ENCODE data around the gene DOK7.

The DOK7 gene

DNA sequence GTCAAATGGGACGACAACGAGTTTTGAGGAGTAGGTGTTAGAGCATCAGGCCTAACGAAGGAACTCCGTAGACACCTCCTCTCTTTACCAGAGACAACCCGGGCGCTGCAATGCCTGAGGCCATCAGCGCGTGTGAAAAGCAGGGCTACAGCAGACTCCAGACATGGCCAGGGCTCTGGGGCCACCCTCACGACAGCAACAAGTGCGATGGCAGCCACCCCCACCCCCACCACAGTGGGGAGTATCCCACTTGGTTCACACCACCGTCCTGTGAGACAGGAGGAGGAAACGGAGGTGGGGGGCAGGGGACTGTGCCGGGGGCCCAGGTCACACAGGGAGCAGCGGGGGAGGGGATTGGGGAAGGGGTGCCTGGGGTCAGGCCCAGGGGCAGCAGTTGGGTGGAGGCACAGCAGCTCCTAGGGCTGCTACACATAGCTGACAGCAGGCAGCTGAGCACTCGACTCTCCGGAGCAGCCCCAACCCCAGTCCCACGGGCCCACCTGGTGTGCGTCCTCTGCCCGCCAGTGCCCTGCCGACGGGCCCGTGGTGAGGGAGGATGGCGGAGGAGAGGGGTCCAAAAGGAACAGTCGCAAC lies 60.6 kb downstream of the DOK7 start:
- Histone ChIP-seq H3K4me1 (ENCODE audit: control insufficient read depth, insufficient read depth, low read length, unreplicated experiment) (no peaks in the 10 kb centered on the region), H3K4me3 (ENCODE audit: low read depth, low read length) (no peak overlapping the region), H3K36me3 (ENCODE audit: insufficient read depth, low read length) (no peaks in the 10 kb centered on the region), H2AFZ (ENCODE audit: low read length, unreplicated experiment) (no peak overlapping the region), H3K79me2 (ENCODE audit: control insufficient read depth, insufficient read depth, low read length, unreplicated experiment) (no peaks in the 10 kb centered on the region), H3K27ac (ENCODE audit: low read depth, low read length) (no peak overlapping the region), H3K27me3 (ENCODE audit: insufficient read depth, low read length) (no peaks in the 10 kb centered on the region)

DNA sequence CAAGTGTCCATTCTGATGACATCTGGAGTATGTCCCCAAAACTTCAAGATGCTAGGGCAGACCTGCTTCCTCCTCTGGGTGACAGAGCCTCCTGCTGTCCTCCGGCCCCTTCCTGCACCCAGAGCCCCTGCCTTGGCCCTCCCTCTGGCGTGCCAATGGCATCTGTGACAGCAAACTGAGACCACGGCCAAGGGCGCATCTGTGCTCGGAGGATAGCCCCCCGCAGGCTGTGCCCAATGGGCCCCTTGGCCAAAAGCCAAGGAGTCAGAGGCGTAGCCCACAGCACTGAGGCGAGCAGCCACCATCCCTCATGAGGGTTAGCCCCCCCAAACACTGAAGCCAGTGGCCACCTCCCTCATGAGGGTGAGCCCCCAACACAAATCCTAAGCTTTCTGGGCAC lies 61.2 kb downstream of the DOK7 start:
- Histone ChIP-seq H3K27ac (ENCODE audit: low read depth, low read length) (no peak overlapping the region), H3K79me2 (ENCODE audit: control insufficient read depth, insufficient read depth, low read length, unreplicated experiment) (no peaks in the 10 kb centered on the region), H3K4me3 (ENCODE audit: low read depth, low read length) (no peak overlapping the region), H3K27me3 (ENCODE audit: insufficient read depth, low read length) (no peaks in the 10 kb centered on the region), H2AFZ (ENCODE audit: low read length, unreplicated experiment) (no peak overlapping the region), H3K36me3 (ENCODE audit: insufficient read depth, low read length) (no peaks in the 10 kb centered on the region), H3K4me1 (ENCODE audit: control insufficient read depth, insufficient read depth, low read length, unreplicated experiment) (no peaks in the 10 kb centered on the region)

DNA sequence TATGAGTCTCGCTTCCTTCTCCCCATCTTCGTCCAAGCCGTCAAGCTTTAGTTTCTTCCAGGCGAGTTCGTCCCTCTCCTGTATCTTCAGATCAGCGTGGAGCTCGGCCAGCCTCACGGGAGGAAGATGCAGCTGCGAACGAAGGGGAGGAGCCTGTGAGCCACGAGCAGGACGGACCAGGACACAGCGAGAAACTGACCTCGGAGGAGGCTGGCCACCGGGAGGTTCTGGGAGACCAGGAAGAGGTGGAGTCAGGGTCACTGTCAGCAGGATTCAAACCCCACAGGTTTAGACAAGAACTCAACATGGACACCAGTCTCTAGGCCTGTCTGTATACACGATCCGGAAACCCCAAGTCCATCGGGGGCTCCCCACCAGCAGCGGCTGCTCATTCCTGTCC lies 61.8 kb downstream of the DOK7 start:
- Histone ChIP-seq H3K4me1 (ENCODE audit: control insufficient read depth, insufficient read depth, low read length, unreplicated experiment) (no peaks in the 10 kb centered on the region), H3K27ac (ENCODE audit: low read depth, low read length) (no peak overlapping the region), H3K36me3 (ENCODE audit: insufficient read depth, low read length) (no peaks in the 10 kb centered on the region), H3K4me3 (ENCODE audit: low read depth, low read length) (no peak overlapping the region), H3K27me3 (ENCODE audit: insufficient read depth, low read length) (no peaks in the 10 kb centered on the region), H3K79me2 (ENCODE audit: control insufficient read depth, insufficient read depth, low read length, unreplicated experiment) (peaks cover 1% of the 10 kb centered on the region), H2AFZ (ENCODE audit: low read length, unreplicated experiment) (no peak overlapping the region)

DNA sequence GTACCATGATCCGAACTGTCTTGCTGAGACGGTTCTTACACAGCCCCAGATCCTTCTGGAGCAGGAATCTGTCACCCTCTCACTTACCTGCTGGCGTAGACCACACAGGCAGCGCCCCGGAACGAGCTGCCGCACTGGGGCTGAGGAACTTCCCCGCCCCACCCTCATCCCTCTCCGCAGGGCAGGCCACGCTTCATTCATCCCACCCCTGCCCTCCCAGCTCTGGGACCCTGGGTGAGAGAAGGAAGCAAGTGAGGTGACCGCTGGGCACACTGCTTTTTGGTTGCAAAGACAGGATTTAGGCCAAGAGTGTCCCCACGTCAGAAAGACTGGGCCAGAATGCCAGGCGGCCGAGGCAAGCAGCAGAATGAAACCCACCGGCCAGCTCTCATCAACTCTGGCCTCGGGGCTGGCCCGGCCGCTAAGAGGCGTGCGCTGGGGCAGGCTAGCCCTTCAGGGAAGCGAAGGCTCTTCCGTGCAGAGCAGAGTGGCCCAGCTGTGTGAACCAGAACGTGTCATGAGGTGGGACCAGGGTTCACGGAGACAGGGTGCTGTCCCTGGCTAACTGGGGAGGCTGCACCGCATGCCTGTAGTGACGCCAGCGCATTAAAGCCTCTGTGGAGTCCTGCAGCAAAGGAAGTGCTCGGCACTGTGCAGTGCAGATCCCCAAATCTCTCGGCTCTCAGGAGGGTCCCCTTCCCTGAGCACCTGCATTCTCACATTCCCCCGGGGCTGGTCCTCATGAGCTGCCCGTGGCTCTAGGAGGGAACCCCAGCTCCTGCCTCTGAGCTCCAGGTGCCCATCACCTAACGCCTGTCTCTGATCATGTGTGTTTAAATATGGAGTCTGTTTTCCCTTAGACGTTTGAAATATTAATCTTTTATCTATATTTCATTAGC lies 62.7 kb downstream of the DOK7 start:
- Histone ChIP-seq H3K4me3 (ENCODE audit: low read depth, low read length) (no peak overlapping the region), H2AFZ (ENCODE audit: low read length, unreplicated experiment) (no peak overlapping the region), H3K27me3 (ENCODE audit: insufficient read depth, low read length) (no peaks in the 10 kb centered on the region), H3K36me3 (ENCODE audit: insufficient read depth, low read length) (no peaks in the 10 kb centered on the region), H3K79me2 (ENCODE audit: control insufficient read depth, insufficient read depth, low read length, unreplicated experiment) (peaks cover 9% of the 10 kb centered on the region), H3K4me1 (ENCODE audit: control insufficient read depth, insufficient read depth, low read length, unreplicated experiment) (peaks cover 6% of the 10 kb centered on the region), H3K27ac (ENCODE audit: low read depth, low read length) (no peak overlapping the region)

DNA sequence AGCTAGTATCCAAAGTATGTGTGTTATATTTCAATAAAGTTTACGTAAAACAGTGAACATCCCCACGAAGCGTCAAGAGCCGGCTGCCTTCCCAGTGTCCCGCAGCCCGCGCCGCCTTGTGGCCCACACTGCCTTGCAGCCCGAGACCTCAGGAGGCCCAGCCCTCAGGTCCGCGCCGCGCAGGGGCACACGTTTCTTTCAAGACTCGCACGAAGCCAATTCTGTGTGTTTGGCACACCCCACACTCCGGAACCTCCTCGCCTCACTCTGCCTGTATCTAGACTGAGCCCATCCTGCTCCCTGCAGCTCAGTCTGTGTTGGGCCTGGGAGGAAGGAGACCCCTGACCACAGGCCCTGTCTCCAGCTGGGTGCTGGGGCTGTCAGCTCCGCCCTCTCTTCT lies 63.4 kb downstream of the DOK7 start:
- no peaks in the 10 kb centered on the region for H3K27me3 ChIP-seq (ENCODE audit: insufficient read depth, low read length)
- no peak overlapping the region for H3K4me3 ChIP-seq (ENCODE audit: low read depth, low read length)
- peaks cover 12% of the 10 kb centered on the region for H3K4me1 ChIP-seq (ENCODE audit: control insufficient read depth, insufficient read depth, low read length, unreplicated experiment)
- H2AFZ ChIP-seq (ENCODE audit: low read length, unreplicated experiment): no peak overlapping the region
- H3K27ac ChIP-seq (ENCODE audit: low read depth, low read length): no peak overlapping the region
- peaks cover 16% of the 10 kb centered on the region for H3K79me2 ChIP-seq (ENCODE audit: control insufficient read depth, insufficient read depth, low read length, unreplicated experiment)
- H3K36me3 ChIP-seq (ENCODE audit: insufficient read depth, low read length): no peaks in the 10 kb centered on the region

DNA sequence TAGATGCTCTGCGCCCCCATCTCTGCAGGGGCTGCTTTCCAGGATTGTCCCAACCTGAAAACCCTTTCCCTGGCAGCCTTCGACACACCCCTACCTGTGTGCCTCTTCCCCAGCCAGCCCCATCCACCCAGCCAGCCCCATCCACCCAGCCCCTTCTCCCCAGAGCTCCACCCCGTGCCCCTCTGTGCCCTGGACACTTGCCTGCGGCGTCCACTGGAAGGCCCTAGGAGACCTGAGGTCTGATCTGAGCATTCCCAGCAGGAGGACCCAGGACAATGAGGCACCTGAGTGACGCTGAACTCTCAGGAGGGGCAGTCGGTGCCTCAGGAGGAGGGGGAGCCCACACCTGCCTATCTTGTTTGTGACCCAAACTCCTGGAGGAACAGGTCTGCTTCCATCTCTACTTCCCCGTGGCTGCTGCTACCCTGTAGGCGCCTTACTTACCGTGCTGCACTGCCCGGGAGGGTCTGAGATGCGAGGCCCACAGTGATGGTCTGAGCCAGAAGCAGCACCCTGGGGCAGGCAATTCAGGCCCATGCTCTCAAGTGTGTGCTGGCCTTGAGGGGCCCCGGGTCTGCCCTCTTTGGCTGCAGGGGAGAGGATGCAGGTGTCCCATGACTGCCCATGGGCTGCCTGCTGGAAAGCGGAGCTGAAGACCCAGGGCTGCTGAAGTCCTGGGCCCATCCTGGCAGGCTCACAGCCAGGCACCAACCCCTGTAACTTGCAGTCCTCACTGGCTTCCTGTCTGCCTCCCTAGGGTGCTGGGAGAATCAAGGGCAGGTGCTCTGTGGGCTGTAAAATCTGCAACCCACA lies 64.2 kb downstream of the DOK7 start:
- no peaks in the 10 kb centered on the region for H3K27me3 ChIP-seq (ENCODE audit: insufficient read depth, low read length)
- peaks cover 19% of the 10 kb centered on the region for H3K79me2 ChIP-seq (ENCODE audit: control insufficient read depth, insufficient read depth, low read length, unreplicated experiment)
- H3K36me3 ChIP-seq (ENCODE audit: insufficient read depth, low read length): no peaks in the 10 kb centered on the region
- H3K4me3 ChIP-seq (ENCODE audit: low read depth, low read length): no peak overlapping the region
- H3K27ac ChIP-seq (ENCODE audit: low read depth, low read length): no peak overlapping the region
- no peak overlapping the region for H2AFZ ChIP-seq (ENCODE audit: low read length, unreplicated experiment)
- peaks cover 12% of the 10 kb centered on the region for H3K4me1 ChIP-seq (ENCODE audit: control insufficient read depth, insufficient read depth, low read length, unreplicated experiment)

DNA sequence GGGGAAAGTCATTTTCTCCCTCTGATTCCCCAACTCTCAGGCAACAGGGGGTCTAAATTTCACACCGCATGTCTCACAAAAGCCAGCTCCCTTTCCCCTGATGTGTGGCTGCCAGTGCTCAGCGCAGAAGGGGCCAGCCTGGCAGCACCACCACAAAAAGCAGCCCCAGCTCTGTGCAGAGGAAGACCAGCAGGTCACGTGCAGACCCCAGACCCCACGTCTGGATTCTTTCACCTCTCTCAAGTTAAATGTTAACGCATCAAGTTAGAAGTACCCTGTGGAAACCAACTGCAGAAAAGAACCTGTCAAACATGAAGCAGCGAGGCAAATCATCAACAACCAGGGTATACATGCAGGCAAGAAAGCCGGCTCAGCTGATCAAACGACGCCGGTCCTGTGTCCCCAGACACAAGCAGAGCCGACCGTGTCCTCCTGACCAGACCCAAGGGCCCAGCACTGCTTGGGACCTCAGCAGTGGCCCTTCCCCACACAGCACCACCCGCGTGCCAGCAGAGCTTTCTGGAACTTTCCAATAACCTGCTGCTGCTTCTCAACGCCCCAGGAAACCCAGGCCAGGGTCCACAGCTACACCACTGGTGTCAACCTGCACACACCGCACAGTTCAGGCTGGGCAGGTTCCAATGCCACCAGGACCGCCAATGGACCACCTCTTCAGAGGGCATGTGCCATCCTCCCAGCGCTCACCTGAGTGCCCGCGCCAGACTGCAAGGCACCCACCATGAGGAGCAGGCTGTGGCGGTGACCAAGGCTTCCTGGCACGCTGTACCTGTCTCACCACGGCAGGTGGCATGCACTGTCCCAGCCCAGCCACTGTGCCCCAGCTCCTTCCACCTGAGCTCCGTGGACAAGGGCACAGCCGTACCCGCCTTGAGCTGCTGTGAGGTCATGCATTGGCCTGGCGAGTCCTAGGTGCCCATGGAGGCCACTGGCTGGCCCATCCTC lies 65.1 kb downstream of the DOK7 start:
- peaks cover 19% of the 10 kb centered on the region for H3K79me2 ChIP-seq (ENCODE audit: control insufficient read depth, insufficient read depth, low read length, unreplicated experiment)
- H2AFZ ChIP-seq (ENCODE audit: low read length, unreplicated experiment): no peak overlapping the region
- no peak overlapping the region for H3K27ac ChIP-seq (ENCODE audit: low read depth, low read length)
- H3K4me1 ChIP-seq (ENCODE audit: control insufficient read depth, insufficient read depth, low read length, unreplicated experiment): peaks cover 16% of the 10 kb centered on the region
- H3K27me3 ChIP-seq (ENCODE audit: insufficient read depth, low read length): no peaks in the 10 kb centered on the region
- no peaks in the 10 kb centered on the region for H3K36me3 ChIP-seq (ENCODE audit: insufficient read depth, low read length)
- H3K4me3 ChIP-seq (ENCODE audit: low read depth, low read length): no peak overlapping the region

DNA sequence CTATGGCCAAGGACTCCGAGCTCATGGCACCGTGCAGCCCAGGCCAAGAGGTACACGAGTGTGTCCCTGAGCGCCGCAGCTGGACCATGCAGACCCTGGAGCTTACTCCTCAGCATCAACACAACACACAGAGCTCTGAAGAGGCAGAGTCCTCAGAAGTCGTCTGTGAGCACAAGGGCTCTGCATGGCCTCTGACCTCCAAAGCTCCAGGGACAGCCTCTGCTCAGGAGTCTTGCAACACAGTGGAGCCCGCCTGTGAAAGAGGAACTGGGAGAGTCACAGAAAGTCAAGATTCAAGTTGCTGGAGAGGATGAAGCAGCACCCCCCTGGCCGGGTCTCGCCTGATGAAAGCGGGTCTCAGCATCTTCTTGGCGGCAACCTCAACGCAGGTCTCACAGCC lies 66.3 kb downstream of the DOK7 start:
- Histone ChIP-seq H3K79me2 (ENCODE audit: control insufficient read depth, insufficient read depth, low read length, unreplicated experiment) (peaks cover 19% of the 10 kb centered on the region), H2AFZ (ENCODE audit: low read length, unreplicated experiment) (no peak overlapping the region), H3K27me3 (ENCODE audit: insufficient read depth, low read length) (peaks cover 6% of the 10 kb centered on the region), H3K4me3 (ENCODE audit: low read depth, low read length) (no peak overlapping the region), H3K27ac (ENCODE audit: low read depth, low read length) (no peak overlapping the region), H3K36me3 (ENCODE audit: insufficient read depth, low read length) (no peaks in the 10 kb centered on the region), H3K4me1 (ENCODE audit: control insufficient read depth, insufficient read depth, low read length, unreplicated experiment) (peaks cover 16% of the 10 kb centered on the region)

DNA sequence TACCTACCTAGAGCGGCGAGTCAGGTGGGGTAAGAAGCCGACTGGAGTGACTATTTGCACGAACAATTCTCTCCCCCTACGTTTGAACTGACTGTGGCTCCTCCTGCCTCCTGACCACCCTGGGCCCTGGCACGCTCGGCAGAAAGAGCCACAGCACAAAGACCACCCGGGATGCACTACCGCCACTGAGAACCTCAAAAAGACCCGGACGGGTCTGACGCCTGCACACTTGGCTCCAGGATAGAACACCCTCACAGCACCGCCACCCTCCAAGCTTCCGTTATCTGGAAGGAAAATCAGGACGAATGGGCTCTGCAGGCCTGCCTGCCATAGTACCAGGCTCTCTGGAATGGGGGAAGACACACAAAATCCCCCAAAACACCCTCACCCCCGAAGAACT lies 66.9 kb downstream of the DOK7 start:
- Histone ChIP-seq H3K27ac (ENCODE audit: low read depth, low read length) (no peak overlapping the region), H3K4me1 (ENCODE audit: control insufficient read depth, insufficient read depth, low read length, unreplicated experiment) (peaks cover 16% of the 10 kb centered on the region), H3K4me3 (ENCODE audit: low read depth, low read length) (no peak overlapping the region)

More for the DNA sequence above, 66.9 kb downstream of the DOK7 start:
- Histone ChIP-seq H2AFZ (ENCODE audit: low read length, unreplicated experiment) (no peak overlapping the region), H3K79me2 (ENCODE audit: control insufficient read depth, insufficient read depth, low read length, unreplicated experiment) (peaks cover 19% of the 10 kb centered on the region), H3K27me3 (ENCODE audit: insufficient read depth, low read length) (peaks cover 6% of the 10 kb centered on the region), H3K36me3 (ENCODE audit: insufficient read depth, low read length) (no peaks in the 10 kb centered on the region)

Measured in ACC112 (cell line).